HUDEP-2 (cell line): ENCODE measurements around the gene KIAA1217.
"Not testable (repeated sequence)": the region's sequence is repeated elsewhere in the genome, so short reads cannot be mapped to it uniquely, and the experiment has no call there.

Experiments used
- DNase-seq, 76 experiments: peaks; one replicate each; lab custom pipeline; 2025; ENCODE audit not compliant: unreplicated experiment in 76 of 76; lab: John Stamatoyannopoulos, UW

Gene KIAA1217

DNA sequence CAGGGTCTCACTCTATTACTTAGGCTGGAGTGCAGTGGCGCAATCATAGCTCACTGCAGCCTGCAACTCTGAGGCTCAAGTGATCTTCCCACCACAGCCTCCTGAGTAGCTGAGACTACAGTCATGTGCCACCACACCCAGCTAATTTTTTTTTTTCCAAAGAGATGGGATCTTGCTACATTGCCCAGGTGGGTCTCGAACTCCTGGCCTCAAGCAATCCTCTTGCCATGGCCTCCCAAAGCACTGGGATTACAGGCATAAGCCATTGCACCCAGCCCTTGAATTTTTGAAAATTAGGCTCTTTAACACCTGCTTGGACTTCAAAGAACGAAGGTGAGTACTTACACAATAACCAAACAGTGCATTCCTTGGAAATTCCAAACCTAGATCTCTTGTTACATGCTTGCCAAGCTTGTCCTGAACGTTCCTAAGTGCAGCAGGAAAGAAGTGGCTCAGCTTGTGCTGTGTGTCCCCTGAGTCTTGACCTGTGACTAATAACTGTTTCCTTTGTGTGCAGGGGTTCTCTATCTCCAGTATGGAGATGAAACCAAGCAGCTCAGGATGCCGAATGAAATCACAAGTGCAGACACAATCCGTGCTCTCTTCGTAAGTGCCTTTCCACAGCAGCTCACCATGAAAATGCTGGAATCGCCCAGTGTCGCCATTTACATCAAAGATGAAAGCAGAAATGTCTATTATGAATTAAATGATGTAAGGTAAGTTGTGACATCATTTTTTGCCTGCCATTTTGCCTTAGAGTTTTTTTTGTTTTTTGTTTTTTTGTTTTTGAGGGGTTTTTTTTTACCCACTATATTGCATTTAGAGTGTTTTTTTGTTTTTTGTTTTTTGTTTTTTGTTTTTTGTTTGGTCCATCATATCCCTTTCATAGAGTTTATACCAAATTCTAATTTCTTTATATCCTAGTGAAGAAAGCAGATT lies 223.8 kb downstream of the KIAA1217 start:
- DNase-seq: no peak

DNA sequence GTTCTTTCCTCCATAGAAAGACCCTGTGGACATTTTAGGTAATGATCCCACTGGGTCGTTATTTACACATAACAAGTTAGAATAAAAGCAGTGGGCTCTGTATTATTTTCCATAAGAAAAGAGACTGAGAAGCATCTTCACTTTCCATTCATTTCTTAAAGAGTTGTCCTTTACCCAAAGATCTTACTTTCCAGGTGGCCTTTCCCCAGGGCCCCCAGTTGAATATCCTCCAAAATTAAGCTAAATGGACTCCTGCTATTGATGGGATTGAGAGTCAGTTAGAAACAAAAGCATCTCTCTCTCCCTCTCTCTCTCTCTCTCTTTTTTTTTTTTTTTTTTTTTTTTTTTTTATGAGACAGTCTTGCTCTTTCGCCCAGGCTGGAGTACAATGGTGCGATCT lies 224.8 kb downstream of the KIAA1217 start:
- no peak for DNase-seq

DNA sequence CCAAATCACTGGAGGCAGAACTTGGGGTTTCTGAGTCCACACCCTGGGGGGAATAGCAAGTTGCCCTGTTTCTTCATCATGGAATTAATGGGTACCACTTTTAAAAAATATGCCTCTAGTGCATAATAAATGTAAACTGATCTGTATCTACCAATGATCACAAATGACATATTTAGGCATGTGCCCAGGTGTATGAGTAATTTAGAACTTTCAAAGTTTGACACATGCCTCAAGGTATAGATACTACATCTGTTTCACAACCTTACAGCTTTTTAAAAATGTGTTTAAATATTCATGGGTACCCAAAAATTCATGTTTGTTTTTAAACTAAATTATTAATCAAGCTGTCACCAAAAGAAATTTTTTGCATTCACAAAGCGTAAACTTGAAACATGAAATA lies 226.0 kb downstream of the KIAA1217 start:
- no peak for DNase-seq

DNA sequence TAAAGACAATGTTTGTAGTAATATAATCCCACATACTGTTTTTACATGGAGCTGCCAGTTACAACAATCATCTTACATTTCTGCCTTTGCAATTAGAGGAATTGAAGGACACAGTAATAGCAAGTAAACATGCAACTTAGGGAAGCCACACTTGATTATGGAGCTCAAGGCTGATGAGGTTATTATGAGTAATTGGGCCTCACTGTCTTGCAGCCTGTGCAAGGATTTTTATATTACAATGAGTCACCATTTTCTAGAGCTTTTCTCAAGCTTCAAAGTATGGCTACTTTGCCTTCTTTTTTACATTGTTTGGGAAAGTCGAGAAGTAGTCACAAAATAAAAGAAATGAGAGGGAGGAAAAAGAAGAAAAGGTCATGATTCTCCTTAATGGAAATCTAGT lies 226.4 kb downstream of the KIAA1217 start:
- no peak for DNase-seq

DNA sequence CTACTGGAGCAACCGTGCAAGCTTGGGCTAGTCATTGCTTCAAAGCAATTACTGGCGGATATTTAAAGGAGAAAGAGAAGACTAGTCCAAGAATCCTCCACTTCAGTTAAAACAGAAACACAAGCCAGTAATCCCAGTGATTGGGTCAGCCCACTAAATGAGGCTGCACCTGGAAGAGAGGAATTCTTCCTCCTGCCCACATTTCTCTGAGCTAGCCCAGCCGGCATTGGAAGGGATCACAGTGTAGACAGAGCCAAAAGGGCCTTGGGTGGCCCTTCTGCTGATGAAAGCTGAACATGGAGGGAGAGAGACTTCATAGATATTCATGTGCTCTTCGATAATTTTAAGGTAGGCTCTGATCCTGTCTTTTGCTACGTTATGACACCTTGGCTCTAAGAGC lies 228.4 kb downstream of the KIAA1217 start:
- DNase-seq: no peak

DNA sequence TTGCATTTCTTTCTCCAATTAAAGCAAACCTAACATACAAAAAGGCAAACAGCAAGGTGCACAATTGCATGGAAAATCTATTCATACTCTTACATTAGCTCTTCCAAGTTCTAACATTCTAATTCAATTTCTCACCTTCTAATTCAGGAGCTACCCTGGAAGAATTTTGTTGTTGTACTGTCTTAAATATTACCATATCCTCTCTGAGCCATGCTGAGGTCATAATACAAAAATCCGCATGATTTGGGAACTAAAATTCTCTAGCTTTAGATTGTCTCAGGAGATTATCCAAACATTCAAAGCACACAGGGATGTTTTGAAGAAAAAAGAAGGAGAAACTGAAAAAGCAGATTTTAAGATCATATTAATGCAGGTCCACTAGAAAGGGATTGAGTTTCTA lies 229.9 kb downstream of the KIAA1217 start:
- DNase-seq: no peak

DNA sequence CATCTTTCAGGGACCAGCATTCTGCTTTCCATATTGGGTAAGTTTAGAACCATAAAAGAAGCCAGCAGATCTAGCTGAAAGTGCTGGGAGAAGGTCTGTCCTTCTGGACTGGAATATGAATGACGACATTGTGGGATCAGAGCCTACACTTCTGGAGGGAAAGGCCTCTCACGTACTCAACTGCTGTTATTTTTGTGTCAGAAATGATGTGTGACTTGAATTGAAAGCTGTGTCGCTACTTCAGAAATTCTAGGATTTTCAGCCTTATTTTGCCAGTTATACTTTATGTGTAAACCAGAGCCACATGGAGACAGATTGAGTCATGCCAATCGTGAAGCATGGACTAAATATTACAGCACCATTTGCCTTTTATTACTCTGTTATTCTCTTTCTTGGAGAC lies 231.0 kb downstream of the KIAA1217 start:
- no peak for DNase-seq

DNA sequence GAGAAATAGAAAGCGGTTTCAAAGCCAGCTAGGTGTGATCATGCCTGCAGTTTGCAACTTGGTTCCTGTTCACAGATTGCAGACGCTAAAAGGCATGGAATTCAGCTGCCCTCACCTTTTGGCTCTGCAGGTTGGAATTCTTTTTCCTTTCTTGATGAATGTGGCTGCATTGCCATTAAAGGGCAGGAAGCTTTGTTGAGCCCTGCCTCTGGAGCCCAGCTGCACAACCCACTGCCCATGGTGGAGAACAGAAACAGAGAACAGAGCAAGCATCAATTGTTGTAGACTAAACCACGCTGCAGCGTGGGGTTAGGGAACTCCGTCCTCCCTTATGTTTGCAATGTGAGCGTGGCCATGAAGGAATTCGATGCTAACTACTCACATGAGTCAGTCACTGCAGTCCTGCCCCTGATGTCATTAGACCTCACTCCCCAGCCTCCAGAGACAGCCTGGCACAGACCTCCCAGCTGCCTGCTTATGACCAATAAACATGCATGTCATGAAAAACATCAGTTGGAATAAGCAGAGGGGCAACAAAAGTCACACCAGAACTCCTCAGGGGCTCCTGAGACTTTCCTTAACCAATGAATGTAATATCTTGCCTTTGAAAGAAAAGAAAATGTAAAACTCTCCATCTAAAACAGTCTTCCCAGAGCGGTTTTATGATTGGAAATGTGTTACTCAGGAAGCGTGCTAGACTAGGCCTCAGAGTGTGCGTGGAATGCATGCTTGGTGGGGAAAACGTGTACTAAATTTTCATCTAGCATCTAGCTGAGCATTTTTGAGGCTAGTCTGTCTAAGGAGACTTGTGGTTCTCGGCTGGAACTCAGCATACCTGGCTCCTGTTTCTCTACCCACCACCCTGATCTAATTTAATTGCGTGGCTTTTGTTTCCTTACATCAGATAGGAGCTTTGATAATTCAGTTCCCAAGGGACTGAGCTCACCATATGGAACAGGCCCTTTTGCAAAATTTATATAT lies 232.2 kb downstream of the KIAA1217 start:
- DNase-seq: no peak

DNA sequence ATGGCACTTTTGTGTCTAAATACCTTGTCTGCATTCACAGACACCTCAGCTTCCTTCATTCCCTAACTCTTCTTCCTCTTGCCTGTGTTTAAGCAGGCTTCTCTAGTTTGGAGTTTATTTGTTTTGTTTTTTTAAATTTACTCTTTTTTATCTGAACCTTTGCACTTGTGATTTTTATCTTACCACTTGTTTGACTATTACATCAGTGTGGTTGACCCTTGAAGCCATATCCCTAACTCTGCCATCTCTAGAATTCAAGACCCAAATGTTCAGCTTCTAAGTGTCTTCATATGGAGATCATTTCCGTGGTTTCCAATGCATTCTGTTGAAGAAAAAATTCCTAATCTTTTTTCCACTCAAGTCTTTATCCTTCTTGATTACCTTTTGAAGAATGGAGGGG lies 233.3 kb downstream of the KIAA1217 start:
- no peak for DNase-seq

DNA sequence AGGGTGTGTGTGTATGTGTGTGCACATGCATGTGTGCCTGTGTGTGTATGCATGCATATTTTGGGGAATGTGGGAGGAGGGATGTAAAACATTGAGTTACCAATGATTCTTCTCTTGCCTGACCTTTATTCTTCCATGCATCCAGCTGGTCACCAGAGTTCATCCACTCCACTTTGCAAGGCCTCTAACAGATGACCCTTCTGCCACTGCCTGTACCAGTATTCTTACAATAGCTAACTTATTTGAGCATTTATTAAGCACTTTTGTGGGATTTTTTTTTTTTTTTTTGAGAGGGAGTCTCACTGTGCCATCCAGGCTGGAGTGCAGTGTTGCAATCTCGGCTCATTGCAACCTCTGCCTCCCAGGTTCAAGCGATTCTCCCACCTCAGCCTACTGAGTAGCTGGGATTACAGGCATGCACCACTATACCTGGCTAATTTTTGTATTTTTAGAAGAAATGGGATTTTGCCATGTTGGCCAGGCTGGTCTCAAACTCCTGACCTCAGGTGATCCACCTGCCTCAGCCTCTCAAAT lies 233.8 kb downstream of the KIAA1217 start:
- DNase-seq: not testable (repeated sequence)

DNA sequence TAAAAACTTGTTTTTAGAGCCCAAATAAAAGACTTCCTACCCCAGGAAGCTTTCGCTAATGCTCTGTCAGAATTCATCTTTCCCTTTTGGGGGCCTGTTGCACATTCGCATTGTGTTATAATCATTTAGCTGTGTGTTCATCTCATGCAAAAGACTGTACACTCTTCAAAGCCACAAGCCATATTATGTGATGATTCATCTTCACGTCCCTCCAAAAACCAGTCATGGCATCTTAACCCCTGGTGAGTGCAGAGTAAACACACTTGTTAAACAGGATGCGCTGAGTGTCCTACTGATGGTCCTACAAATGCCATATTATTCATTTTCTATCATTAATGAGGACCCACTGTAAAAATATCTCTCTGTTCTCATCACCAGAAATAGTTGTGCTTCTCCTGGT lies 235.4 kb downstream of the KIAA1217 start:
- no peak for DNase-seq

DNA sequence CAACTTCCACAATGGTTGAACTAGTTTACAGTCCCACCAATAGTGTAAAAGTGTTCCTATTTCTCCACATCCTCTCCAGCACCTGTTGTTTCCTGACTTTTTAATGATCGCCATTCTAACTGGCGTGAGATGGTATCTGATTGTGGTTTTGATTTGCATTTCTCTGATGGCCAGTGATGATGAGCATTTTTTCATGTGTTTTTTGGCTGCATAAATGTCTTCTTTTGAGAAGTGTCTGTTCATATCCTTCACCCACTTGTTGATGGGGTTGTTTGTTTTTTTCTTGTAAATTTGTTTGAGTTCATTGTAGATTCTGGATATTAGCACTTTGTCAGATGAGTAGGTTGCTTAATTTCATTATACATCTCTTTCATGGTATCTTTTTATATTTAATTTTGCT lies 237.0 kb downstream of the KIAA1217 start:
- DNase-seq: not testable (repeated sequence)

DNA sequence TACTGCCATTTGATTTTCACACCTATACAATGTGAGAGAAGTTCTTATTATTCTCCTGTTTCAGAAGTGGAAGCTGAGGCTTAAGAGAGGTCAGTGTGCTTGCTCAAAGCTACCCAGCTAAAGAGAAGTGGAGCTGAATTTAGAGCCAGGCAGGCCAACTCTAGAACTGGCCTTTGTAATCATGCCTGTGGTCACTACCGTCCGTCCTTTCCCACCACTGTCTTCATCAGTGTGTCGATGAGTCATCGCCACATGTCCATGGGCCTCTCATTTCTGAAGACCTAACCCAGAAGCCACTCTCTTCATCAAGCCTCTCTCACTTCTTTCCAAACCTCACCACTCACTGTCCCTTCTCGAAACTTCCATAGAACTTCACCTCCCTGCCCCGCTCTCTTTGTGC lies 237.8 kb downstream of the KIAA1217 start:
- DNase-seq: no peak

DNA sequence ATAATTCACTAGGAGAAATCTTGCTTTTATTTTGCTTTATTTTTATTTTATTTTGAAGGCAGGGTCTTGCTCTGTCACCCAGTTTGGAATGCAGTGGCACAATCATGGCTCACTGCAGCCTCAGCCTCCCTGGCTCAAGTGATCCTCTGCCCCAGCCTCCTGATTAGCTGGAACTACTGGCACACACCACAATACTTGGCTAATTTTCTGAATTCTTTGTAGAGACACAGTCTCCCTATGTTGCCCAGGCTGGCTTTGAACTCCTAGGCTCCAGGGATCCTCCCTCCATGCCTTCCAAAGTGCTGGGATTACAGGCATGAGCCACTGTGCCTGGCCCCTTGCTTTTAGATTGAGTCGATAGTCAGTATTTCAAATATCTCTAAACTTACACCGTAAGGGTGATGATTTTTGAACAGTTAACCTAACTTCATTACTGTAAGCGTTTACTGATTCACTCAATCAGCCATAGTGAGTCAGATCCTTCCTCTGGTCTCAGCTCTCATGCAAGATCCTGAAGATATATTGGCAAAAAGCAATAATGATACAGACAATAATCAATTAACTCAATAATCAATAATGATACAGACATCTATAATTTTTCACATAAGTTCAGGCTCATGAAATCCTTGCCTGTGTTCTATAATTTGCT lies 239.5 kb downstream of the KIAA1217 start:
- no peak for DNase-seq

DNA sequence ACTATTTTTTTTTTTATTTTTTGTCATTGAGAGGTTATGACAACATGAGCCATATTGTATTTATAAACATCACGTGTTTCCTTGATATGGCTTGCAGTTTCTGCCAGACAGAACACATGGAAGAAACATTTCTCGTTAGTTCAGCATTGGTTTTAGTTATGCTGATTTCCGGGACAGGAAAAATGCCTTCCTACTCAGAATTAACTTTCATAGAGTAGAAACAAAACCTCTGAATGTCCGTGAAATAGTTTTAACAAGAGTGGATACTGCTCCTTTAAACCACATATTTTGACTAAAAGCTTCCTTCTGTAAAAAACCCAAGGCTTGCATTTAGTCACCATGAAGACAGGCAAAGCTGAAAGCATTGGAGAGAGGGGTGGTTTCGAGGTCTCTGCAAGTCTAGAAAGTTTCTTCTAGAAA lies 240.4 kb downstream of the KIAA1217 start:
- DNase-seq: no peak

DNA sequence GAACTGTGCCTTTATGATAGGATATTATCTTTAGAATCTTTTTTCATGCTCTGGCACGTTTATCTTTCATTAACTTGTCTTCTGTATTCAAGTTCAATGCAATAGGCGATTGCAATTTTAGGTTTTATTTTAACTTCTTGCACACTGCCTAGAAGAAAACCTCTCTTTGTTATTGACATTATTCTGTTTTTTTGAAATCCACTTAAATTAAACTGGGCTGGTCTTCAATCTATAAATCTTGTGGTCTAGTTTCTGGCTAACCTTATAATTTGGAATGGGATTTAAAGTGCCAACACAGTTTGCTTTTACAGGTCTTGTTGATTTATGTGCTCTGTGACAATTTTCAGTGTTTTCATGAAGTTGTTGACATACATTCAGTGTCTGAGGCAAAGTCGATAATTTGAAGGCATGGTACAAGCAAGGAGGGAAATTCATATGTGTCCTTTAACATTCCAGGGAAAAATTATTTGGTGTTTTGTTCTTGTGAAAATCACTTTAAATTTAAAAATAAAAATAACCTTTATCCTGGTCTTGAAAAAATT lies 240.9 kb downstream of the KIAA1217 start:
- no peak for DNase-seq

DNA sequence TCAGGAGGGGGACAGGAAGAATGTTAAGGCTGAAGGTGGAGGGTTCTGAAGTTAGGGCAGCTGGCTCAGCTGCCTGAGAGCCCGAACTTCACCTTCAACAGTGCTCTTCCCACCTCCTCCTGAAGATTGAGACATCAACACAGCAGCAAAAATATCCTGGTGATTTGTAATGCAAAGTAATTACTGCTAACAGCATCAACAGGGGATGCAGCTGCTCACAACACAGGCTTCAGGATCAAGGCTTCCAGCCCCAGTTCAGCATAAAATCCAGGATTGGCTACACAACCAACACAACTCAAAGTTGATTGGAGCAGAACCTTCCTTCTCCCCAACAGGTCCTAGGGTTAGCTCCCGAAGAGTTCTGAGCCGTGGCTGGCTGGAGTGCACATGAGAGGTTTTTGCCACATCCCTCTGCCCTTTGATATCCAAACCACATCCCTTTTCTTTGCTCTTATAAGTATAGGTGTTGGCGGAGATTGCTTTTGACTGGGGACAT lies 242.4 kb downstream of the KIAA1217 start:
- DNase-seq: no peak

DNA sequence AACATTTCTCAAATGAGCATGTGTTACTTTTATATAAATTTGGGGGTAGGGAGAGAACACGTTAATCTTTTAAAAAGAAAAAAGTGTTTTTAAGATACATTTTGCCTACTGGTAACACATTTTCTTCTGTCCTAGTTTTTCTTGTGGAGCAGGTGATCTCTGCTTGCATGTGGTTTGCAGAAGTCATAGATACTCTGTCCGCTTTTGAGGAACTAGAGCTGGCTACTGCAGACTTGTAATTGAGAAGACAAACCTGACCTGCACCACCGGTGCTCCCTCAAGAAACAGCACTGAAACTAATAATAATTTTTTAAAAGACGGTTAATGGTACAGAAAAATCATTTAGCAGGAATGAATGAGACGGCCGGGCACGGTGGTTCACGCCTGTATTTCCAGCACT lies 243.1 kb downstream of the KIAA1217 start:
- no peak for DNase-seq

DNA sequence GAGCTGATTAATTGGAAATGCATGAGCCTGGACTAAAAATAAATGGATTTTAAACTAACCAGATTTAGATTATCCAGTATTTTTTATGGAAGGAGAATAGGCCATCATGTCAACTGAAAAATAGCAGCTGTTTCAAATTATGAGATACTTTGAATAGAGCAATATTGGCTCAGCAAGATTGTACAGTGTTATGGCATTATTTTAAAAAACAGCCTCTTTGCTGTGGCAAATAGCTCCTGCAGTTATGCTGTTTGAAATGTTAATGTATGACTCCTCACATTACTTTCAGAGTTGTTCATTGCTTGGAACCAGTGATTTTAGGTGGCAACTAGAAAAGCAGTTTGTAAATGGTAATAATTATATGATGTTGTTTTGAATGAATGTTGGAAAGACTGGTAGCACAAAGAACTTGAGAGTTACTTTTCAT lies 244.5 kb downstream of the KIAA1217 start:
- no peak for DNase-seq

DNA sequence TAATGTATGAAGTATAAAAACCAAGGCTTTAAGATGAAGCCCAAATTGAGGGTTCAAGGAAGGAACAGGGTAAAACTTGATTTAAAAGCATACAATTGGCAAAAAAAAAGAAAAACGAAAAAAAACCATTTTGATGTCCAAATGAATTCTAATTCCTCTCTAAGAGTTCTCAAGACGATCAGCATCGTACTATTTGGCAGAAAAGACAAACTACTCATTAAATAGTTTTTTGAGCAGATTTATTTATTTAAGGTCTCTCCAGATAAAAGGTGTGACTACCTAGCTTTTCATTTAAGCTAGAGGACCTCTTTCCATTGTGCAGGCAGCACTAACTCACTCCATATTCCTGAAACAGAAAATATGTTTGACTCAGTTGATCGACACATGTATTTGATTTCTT lies 245.0 kb downstream of the KIAA1217 start:
- DNase-seq: no peak
